HepG2 (cell line): ENCODE results near the gene RIMKLB. TPM values are rescaled to one million over a fixed set of nuclear protein-coding genes. Genes with fewer than 3 reads are reported as not detected.

Experiments used
- ERF ChIP-seq: IDR thresholded peaks from 2 replicates; pipeline ENCODE4 v1.6.1; 2018; ENCODE audit warnings: missing biosample characterization, missing genetic modification reagents
- FOXJ3 ChIP-seq: sonication (generic); formaldehyde crosslinking; IDR thresholded peaks from 2 replicates; pipeline ENCODE4 v1.4.0; 2020; ENCODE audit warnings: missing genetic modification reagents, mild to moderate bottlenecking, borderline replicate concordance
- GABPB1 ChIP-seq: IDR thresholded peaks from 2 replicates; pipeline ENCODE4 v1.6.1; 2016; ENCODE audit warnings: mild to moderate bottlenecking, missing genetic modification reagents, moderate library complexity, missing compliant biosample characterization
- JUNB ChIP-seq: sonication (generic); formaldehyde crosslinking; IDR thresholded peaks from 2 replicates; pipeline ENCODE4 v1.8.0; 2022; ENCODE audit warnings: missing genetic modification reagents, mild to moderate bottlenecking, borderline replicate concordance
- MAZ ChIP-seq, 2 experiments: sonication (generic) in 1 of 2; formaldehyde crosslinking in 1 of 2; IDR thresholded peaks; 2 replicates each; pipeline versions ENCODE4 v1.5.0 to v1.6.1; 2012 to 2020; ENCODE audit warnings: low read depth in 2 of 2, mild to moderate bottlenecking in 2 of 2, borderline replicate concordance in 1 of 2, improper control_type of control experiment in 1 of 2, low read length in 1 of 2, missing genetic modification reagents in 1 of 2, moderate library complexity in 1 of 2
- MED8 ChIP-seq: sonication (generic); formaldehyde crosslinking; IDR thresholded peaks from 2 replicates; pipeline ENCODE4 v1.8.1; 2023; ENCODE audit warnings: mild to moderate bottlenecking, missing genetic modification reagents; ENCODE audit not compliant: insufficient replicate concordance
- MEIS1 ChIP-seq: sonication (generic); formaldehyde crosslinking; IDR thresholded peaks from 2 replicates; pipeline ENCODE4 v1.9.0; 2021; ENCODE audit warnings: mild to moderate bottlenecking, missing genetic modification reagents, moderate library complexity, borderline replicate concordance
- ONECUT2 ChIP-seq: sonication (generic); formaldehyde crosslinking; IDR thresholded peaks from 2 replicates; pipeline ENCODE4 v1.4.0; 2020; ENCODE audit warnings: missing genetic modification reagents
- POLR2A ChIP-seq, 2 experiments: IDR thresholded peaks; 2 replicates each; pipeline ENCODE4 v1.6.1; 2011; ENCODE audit warnings: low read depth in 2 of 2, low read length in 2 of 2, mild to moderate bottlenecking in 1 of 2, moderate library complexity in 1 of 2; ENCODE audit not compliant: insufficient read depth in 1 of 2
- ZBTB33 ChIP-seq: sonication (generic); formaldehyde crosslinking; IDR thresholded peaks from 2 replicates; pipeline ENCODE4 v1.4.0; 2020; ENCODE audit warnings: missing genetic modification reagents
- ZGPAT ChIP-seq: IDR thresholded peaks from 2 replicates; pipeline ENCODE4 v1.6.1; 2016; ENCODE audit warnings: mild to moderate bottlenecking
- ZKSCAN5 ChIP-seq: sonication (generic); formaldehyde crosslinking; IDR thresholded peaks from 2 replicates; pipeline ENCODE4 v1.5.1; 2020; ENCODE audit warnings: mild to moderate bottlenecking, missing genetic modification reagents
- ZNF564 ChIP-seq: sonication (generic); formaldehyde crosslinking; IDR thresholded peaks from 2 replicates; pipeline ENCODE4 v1.8.1; 2023; ENCODE audit warnings: mild to moderate bottlenecking, missing genetic modification reagents
- ZNF576 ChIP-seq: sonication (generic); formaldehyde crosslinking; IDR thresholded peaks from 2 replicates; pipeline ENCODE4 v1.4.0; 2020; ENCODE audit warnings: mild to moderate bottlenecking, missing genetic modification reagents
- ZNF784 ChIP-seq: sonication (generic); formaldehyde crosslinking; IDR thresholded peaks from 2 replicates; pipeline ENCODE4 v1.5.1; 2020; ENCODE audit warnings: missing genetic modification reagents, mild to moderate bottlenecking, borderline replicate concordance
- polyA plus RNA-seq, 8 experiments: library from polyadenylated mRNA; depleted of rRNA in 3 of 8; stranded (reverse) in 7 of 8; unstranded in 1 of 8; fragments of >200 nt; fragmentation: Illumina TruSeq in 4 of 8; extraction: Trizol in 4 of 8; gene quantifications; 2 replicates each; pipeline versions ENCODE4 v1.2.1 to v1.2.3, GENCODE V29; 2011 to 2016; ENCODE audit warnings: low read depth in 4 of 8, missing spikeins in 1 of 8, mixed read lengths in 1 of 8; ENCODE audit not compliant: insufficient read depth in 1 of 8
- total RNA-seq, 5 experiments: library from RNA; depleted of rRNA; stranded (reverse); fragments of >200 nt; fragmentation: Illumina TruSeq; extraction: Trizol; gene quantifications; 2 replicates each; pipeline ENCODE4 v1.2.3, GENCODE V29; 2016; ENCODE audit warnings: low read depth in 1 of 5
- TF ChIP-seq, protein P1 (sequence below): sonication (generic); formaldehyde crosslinking; IDR thresholded peaks from 2 replicates; pipeline ENCODE4 v1.4.0; 2020; ENCODE audit warnings: mild to moderate bottlenecking, missing genetic modification reagents

RIMKLB gene
- total and polyA plus RNA-seq, 2 of the 13 experiments (the other 11 are each of a cell fraction or from before 2014, with no cell fraction given): 0.33 to 0.40 TPM

GRCh38 chr12:8697476-8698131 is at the start of gene RIMKLB (continued):
- TF ChIP-seq FOXJ3 (no peak), ONECUT2 (CRISPR knock-in tag) (no peak), ZGPAT (no peak), ZNF564 (no peak), MED8 (no peak), ERF (CRISPR knock-in tag) (no peak), MEIS1 (CRISPR knock-in tag) (0 out of 2 replicates have a peak, but pooled peaks have one; percentile 31), ZBTB33 (CRISPR knock-in tag) (no peak), ZNF784 (CRISPR knock-in tag) (no peak), GABPB1 (CRISPR knock-in tag) (peak; percentile 48; the same call in 1 of the 2 replicates), MAZ (IDR thresholded peaks at IDR 0.05; ENCODE audit: borderline replicate concordance, low read depth, low read length) (no peak), MAZ (CRISPR knock-in tag; IDR thresholded peaks at IDR 0.05; ENCODE audit: low read depth) (0 out of 2 replicates have a peak, but pooled peaks have one; percentile 27), ZKSCAN5 (CRISPR knock-in tag) (no peak), JUNB (CRISPR knock-in tag) (no peak), POLR2A (IDR thresholded peaks at IDR 0.05; ENCODE audit: insufficient read depth in 1 of 2, low read depth in 2 of 2, low read length in 2 of 2) (no peak), ZNF576 (CRISPR knock-in tag) (no peak)
- TF ChIP-seq, protein P1, sequence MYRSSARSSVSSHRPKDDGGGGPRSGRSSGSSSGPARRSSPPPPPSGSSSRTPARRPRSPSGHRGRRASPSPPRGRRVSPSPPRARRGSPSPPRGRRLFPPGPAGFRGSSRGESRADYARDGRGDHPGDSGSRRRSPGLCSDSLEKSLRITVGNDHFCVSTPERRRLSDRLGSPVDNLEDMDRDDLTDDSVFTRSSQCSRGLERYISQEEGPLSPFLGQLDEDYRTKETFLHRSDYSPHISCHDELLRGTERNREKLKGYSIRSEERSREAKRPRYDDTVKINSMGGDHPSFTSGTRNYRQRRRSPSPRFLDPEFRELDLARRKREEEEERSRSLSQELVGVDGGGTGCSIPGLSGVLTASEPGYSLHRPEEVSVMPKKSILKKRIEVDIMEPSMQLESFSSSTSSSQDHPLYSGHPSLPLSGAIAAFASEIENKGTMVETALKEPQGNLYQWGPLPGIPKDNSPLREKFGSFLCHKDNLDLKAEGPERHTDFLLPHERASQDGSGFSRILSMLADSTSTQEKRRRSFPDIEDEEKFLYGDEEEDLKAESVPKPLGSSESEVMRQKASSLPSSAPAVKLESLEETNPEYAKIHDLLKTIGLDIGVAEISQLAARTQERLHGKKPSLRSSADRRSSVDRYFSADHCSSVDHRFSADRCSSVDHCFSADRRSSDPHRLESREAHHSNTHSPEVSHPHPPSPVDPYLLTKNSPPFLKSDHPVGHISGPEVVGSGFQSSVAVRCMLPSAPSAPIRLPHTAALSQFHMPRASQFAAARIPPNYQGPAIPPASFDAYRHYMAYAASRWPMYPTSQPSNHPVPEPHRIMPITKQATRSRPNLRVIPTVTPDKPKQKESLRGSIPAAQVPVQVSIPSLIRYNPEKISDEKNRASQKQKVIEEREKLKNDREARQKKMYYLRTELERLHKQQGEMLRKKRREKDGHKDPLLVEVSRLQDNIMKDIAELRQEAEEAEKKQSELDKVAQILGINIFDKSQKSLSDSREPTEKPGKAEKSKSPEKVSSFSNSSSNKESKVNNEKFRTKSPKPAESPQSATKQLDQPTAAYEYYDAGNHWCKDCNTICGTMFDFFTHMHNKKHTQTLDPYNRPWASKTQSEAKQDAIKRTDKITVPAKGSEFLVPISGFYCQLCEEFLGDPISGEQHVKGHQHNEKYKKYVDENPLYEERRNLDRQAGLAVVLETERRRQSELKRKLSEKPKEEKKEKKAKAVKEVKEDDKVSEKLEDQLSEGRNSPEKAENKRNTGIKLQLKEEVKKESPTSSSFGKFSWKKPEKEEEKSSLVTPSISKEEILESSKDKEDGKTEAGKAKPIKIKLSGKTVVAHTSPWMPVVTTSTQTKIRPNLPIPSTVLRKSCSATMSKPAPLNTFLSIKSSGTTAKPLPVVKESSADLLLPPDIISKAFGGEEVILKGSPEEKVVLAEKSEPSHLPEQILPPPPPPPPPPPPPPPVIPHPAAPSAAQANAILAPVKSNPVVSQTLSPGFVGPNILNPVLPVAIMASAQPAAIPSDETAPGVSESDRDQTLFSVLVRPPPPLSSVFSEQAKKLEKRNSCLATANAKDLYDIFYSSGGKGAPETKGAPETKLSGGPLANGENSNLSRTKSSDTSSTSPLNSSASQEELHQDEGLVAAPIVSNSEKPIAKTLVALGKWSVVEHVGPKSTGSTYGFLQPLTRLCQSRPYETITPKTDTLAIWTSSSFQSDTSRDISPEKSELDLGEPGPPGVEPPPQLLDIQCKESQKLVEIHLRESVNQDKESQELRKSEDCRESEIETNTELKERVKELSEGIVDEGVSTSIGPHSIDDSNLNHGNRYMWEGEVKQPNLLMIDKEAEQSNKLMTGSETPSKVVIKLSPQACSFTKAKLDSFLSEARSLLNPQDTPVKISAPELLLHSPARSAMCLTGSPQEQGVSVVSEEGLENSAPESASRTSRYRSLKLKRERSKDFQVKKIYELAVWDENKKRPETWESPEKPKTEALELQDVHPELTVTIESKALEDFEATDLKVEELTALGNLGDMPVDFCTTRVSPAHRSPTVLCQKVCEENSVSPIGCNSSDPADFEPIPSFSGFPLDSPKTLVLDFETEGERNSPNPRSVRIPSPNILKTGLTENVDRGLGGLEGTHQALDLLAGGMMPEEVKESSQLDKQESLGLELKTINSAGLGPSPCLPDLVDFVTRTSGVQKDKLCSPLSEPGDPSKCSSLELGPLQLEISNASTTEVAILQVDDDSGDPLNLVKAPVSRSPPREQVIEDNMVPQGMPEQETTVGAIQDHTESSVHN: no peak
